Measurements from ENCODE around the gene RNPS1.

DNA sequence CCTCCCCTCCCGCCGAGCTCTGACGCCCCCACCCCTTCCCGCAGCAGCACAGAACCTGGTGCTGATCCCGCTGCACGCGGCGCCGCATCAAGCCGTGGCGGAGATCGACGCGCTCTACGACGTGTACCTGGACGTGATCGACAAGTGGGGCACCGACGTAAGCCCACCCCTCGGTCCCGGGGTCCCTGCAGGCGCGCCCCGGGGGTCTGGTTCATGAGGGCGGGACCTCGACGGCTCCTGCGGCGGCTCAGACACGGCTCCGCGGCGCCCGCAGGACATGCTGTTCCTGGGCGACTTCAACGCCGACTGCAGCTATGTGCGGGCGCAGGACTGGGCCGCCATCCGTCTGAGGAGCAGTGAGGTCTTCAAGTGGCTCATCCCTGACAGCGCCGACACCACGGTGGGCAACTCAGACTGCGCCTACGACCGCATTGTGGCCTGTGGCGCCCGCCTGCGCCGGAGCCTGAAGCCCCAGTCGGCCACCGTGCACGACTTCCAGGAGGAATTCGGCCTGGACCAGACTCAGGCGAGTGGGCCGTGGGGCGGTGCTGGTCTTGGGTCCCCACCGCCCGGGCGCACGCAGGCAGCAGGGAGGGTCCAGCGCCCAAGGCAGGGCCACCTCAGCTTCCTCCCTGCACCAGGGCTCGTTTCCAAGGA, 30.3 kb downstream of the RNPS1 start:
- TF ChIP-seq ZNF512 (tag; IDR thresholded peaks at IDR 0.05) (no peak), CTCF (IDR thresholded peaks at IDR 0.05 in 2 of 3, conservative IDR thresholded peaks at IDR 0.05 in 1 of 3; ENCODE audit: insufficient read depth in 2 of 3, low read depth in 1 of 3, low read length in 3 of 3) (no peak), TAF7 (tag; IDR thresholded peaks at IDR 0.05) (no peak), TCF7L2 (IDR thresholded peaks at IDR 0.05; ENCODE audit: low read depth, low read length) (no peak), ZNF280A (IDR thresholded peaks at IDR 0.05; ENCODE audit: low read depth, partially characterized antibody) (no peak), ZNF589 (CRISPR knock-in tag; IDR thresholded peaks at IDR 0.05; ENCODE audit: low read depth) (no peak)

Measured in K562 (cell line).